Measurements from ENCODE around the gene TPSAB1. TPM values are rescaled to one million over a fixed set of nuclear protein-coding genes. Genes with fewer than 3 reads are reported as not detected.
"Not testable (repeated sequence)": the region's sequence is repeated elsewhere in the genome, so short reads cannot be mapped to it uniquely, and the experiment has no call there.

The TPSAB1 gene
- total RNA-seq: 10 to 100 TPM; 39.8 to 94.6 (median 63.9) TPM

- H3K4me1 ChIP-seq, H3K4me3 ChIP-seq, H3K9me3 ChIP-seq, ATAC-seq, H3K27ac ChIP-seq, H3K36me3 ChIP-seq: not testable (repeated sequence)
- no CpG with 5 or more reads among the region's 12 CpGs for WGBS, 2 donors (ENCODE audit: low coverage in 1 of 2)
- H3K27me3 ChIP-seq: peaks cover 37% of the 10 kb centered on the region
Observed at GRCh38 chr16:1240436-1240835, at the start of gene TPSAB1. Gene TPSAB1, plus strand, starts transcription at chr16:1240705. Its CDS starts 234 bp downstream, at chr16:1240939.

- not testable (repeated sequence) for ATAC-seq, H3K4me3 ChIP-seq, H3K9me3 ChIP-seq, H3K27me3 ChIP-seq, H3K36me3 ChIP-seq
- 92% methylated on average over 5 of the region's 11 CpGs; no CpG with 5 or more reads in 1 of the 2 donors for WGBS, 2 donors (ENCODE audit: low coverage in 1 of 2)
- H3K27ac ChIP-seq: peak overlapping the region in 3 of 4 donors; percentile 57 to 86 (median 71)
- H3K4me1 ChIP-seq: peaks cover 0 to 77% (median 14%) of the 10 kb centered on the region in 3 donors
Observed at GRCh38 chr16:1190789-1191188, 49.7 kb upstream of the TPSAB1 start.

GRCh38 chr16:1192384-1193073, 48.0 kb upstream of the TPSAB1 start:
- Histone ChIP-seq H3K4me1 (peaks cover 0 to 69% (median 14%) of the 10 kb centered on the region in 3 donors), H3K27me3 (no peaks in the 10 kb centered on the region), H3K36me3 (peaks cover 0 to 21% of the 10 kb centered on the region in 2 donors), H3K27ac (peak overlapping the region; percentile 26 to 86 (median 78)), H3K4me3 (no peak overlapping the region), H3K9me3 (no peaks in the 10 kb centered on the region)
- ATAC-seq: peak; percentile 65
- WGBS, 2 donors (ENCODE audit: low coverage in 1 of 2): 40 to 71% methylated on average over 2 to 5 of the region's 9 CpGs
- no peak for TF ChIP-seq POLR2AphosphoS5 (IDR thresholded peaks at IDR 0.05)
- no peak for TF ChIP-seq POLR2A (IDR thresholded peaks at IDR 0.05)
- TF ChIP-seq CTCF (IDR thresholded peaks at IDR 0.05): peak in 1 of 4 experiments; percentile 8
- no peak for TF ChIP-seq EP300 (IDR thresholded peaks at IDR 0.05)

- peak; percentile 49 for ATAC-seq
Observed at GRCh38 chr16:1193143-1193824, 47.2 kb upstream of the TPSAB1 start.

GRCh38 chr16:1193825-1194581, 46.5 kb upstream of the TPSAB1 start:
- 36% methylated on average over 7 of the region's 29 CpGs; no CpG with 5 or more reads in 1 of the 2 donors for WGBS, 2 donors (ENCODE audit: low coverage in 1 of 2)
- peaks cover 0 to 29% of the 10 kb centered on the region in 2 donors for H3K36me3 ChIP-seq
- peak overlapping the region; percentile 1 to 86 (median 78) for H3K27ac ChIP-seq
- H3K4me3 ChIP-seq: no peak overlapping the region
- H3K4me1 ChIP-seq: peaks cover 0 to 56% (median 14%) of the 10 kb centered on the region in 3 donors
- TF ChIP-seq POLR2A (IDR thresholded peaks at IDR 0.05) (no peak), CTCF (IDR thresholded peaks at IDR 0.05) (no peak), EP300 (IDR thresholded peaks at IDR 0.05) (no peak), POLR2AphosphoS5 (IDR thresholded peaks at IDR 0.05) (no peak)
- ATAC-seq: no peak
- H3K9me3 ChIP-seq: no peaks in the 10 kb centered on the region
- no peaks in the 10 kb centered on the region for H3K27me3 ChIP-seq

More at GRCh38 chr16:1193143-1193824, 47.2 kb upstream of the TPSAB1 start:
- H3K27ac ChIP-seq: peak overlapping the region; percentile 26 to 86 (median 78)
- TF ChIP-seq EP300 (IDR thresholded peaks at IDR 0.05) (no peak), POLR2AphosphoS5 (IDR thresholded peaks at IDR 0.05) (peak; percentile 60), CTCF (IDR thresholded peaks at IDR 0.05) (peak in 2 of 4 experiments; percentile 16 to 19), POLR2A (IDR thresholded peaks at IDR 0.05) (peak in 1 of 2 donors; percentile 3)
- peaks cover 0 to 24% of the 10 kb centered on the region in 2 donors for H3K36me3 ChIP-seq
- 40% methylated on average over 2 of the region's 30 CpGs; no CpG with 5 or more reads in 1 of the 2 donors for WGBS, 2 donors (ENCODE audit: low coverage in 1 of 2)
- H3K27me3 ChIP-seq: no peaks in the 10 kb centered on the region
- no peaks in the 10 kb centered on the region for H3K9me3 ChIP-seq
- no peak overlapping the region for H3K4me3 ChIP-seq
- peaks cover 0 to 63% (median 14%) of the 10 kb centered on the region in 3 donors for H3K4me1 ChIP-seq
